HG03342 (cell line): ENCODE data around the gene CERS1.

ENCODE experiments used
- ATAC-seq: cut with Tn5 transposase; IDR thresholded peaks from one replicate; pipeline ENCODE4 v1.9.1; 2021; ENCODE audit warnings: mild to moderate bottlenecking, moderate library complexity; ENCODE audit not compliant: unreplicated experiment

CERS1 gene

GRCh38 chr19:18841400-18841799 lies 54.6 kb downstream of the CERS1 start:
- no peak for ATAC-seq

DNA sequence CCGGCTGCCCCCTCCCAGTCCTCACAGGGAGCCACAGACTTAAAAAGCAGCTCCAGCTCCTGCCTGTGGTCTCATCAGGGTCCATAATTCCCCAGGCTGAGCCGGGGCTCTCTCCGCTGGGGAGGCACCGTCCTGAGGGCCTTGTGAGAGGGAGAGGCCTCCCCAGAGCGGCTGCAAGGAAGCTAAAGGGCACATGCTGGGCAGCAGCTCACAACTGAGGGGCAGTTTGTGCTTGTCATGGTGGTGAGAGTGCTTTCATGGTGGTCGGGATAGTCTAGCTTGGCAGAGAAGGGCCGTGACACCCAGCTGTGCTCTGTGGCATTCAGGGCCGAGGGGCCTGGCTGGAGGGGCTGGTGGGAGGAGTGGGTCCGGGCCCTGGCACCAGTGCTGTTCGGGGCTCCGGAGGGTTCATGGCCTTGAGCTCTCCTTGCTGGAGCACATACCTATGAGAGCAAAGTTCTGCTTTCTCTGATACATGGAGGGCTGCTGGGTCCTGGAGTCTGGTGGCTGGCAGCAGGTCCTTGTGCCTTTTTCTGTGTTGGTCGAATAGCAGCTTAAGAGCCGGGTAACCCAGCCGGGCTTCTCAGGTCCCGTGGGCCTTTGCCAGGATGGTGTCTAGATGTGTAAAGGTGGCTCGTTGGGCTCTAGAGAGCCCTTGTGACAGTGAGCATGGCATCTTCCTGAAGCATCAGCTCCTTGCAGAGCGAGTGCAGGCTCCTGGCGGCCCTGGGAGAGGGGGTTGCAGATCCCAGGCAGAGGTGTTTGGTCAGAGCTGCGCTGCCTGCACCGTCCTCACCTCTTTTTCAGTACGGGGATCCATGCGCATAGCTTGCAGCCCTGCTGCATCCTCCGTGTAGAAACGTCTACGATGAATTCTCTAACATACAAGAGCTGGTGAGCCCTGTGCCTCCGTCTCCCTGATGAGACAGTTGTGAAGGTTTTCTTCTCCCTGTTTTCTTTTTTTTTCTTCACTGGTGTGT lies 55.4 kb downstream of the CERS1 start:
- no peak for ATAC-seq

DNA sequence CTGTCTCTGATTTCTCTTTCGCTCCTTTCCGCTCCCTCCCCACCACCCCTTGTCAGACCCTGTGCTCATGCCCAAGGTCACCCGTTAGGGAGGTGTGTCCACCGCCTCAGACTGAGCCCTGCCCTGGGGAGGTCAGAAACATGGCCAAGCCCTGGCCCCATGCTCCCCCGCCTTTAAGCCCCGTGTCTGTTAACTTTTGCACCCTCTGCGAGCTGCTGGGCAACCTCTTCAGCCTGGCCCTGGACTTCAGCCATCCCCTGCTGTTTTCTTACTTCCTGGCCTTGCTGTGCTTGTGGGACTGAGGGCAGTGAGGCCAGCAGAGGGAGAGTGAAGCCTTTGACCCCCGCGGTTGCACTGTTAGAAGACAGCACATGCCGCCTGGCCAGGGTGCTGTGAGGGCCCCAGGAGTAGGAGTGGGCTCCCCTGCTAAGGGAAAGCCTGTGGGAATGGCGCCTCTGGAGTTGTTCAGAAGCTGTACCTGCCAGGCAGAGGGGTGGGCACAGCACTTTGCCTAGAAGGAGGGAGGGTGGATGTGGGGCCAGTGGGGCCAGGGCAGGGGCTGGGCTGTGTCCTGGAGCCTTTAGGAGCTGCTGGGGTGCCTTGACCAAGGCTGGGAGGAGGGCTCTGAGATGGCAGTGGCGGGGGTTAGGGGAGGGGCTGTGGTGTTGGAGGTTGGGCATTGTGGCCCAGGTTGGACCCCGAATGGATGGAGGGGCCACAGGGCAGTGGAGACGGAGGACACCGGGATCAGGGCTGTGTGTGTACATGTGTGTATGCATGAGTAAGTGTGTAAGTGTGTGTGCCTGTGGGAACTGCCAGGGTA lies 56.3 kb downstream of the CERS1 start:
- ATAC-seq = no peak

GRCh38 chr19:18834644-18834984 lies 61.3 kb downstream of the CERS1 start:
- no peak for ATAC-seq

- ATAC-seq = no peak
Observed at GRCh38 chr19:18833849-18834643, 61.9 kb downstream of the CERS1 start.

GRCh38 chr19:18833141-18833476 lies 62.8 kb downstream of the CERS1 start:
- no peak for ATAC-seq

DNA sequence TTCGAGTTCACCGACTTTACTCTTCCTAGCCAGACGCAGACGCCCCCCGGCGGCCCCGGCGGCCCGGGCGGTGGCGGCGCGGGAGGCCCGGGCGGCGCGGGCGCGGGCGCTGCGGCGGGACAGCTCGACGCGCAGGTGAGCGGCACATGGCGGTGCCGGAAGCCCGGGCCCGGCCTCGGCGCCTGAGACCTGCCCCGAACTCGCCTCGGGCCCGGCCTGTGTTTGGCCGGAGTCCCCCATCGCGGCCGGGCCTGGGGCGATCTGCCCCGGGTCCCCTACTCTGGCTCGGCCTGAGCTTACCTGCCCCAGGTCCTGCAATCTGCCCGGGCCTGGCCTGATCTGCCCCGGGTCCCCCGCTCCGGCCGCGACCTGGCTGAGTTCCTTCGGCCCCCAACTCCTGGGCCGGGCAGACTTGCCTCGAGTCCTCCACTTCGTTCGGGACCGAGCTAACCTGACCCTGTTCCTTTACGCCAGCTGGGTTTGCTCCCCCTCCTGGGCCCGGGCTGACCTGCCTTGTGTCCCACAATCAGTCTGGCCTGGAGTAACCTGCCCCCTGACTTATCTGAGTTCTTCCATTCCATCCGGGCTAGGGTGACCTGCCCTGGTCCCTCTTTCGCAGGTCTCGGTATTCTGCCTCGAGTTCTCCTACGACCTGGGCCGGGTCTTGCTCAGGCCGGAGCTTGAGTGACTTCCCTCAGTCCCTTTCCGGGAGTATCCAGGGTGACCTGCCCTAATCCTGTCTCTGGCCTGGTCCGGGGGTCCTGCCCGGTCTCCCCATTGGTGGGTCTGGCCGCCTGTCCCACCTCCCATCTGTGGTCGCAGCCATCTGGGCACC lies 63.4 kb downstream of the CERS1 start:
- ATAC-seq = peak; percentile 25

- ATAC-seq = peak; percentile 81
Observed at GRCh38 chr19:18831524-18832305, 64.2 kb downstream of the CERS1 start, which contains the start of gene UPF1. UPF1 (plus strand) TSS chr19:18831959; CDS start chr19:18832210, 251 bp downstream.

- ATAC-seq = no peak
Observed at GRCh38 chr19:18830488-18830887, 65.5 kb downstream of the CERS1 start.

GRCh38 chr19:18828786-18829185 lies 67.2 kb downstream of the CERS1 start:
- ATAC-seq = no peak
